Muscle of back (tissue), 11 donors: Measurements from ENCODE around the gene ZNF106. TPM values are rescaled to one million over a fixed set of nuclear protein-coding genes. Genes with fewer than 3 reads are reported as not detected.

Experiments used
- DNase-seq, 3 donors: peaks; one replicate each; pipeline versions ENCODE4 v3.0.0 to v3.0.0-alpha.2; 2013
- polyA plus RNA-seq, 10 donors: library from polyadenylated mRNA; unstranded; fragments of 120-200 nt; gene quantifications; one replicate each; pipeline ENCODE4 v1.2.1, GENCODE V29; 2013; ENCODE audit not compliant: insufficient read length in 10 of 10

ZNF106 gene
- polyA plus RNA-seq, 10 donors: 178 to 329 (median 227) TPM

GRCh38 chr15:42373274-42373673 lies 117.7 kb downstream of the ZNF106 start:
- peak in 1 of 3 donors; percentile 37 for DNase-seq

DNA sequence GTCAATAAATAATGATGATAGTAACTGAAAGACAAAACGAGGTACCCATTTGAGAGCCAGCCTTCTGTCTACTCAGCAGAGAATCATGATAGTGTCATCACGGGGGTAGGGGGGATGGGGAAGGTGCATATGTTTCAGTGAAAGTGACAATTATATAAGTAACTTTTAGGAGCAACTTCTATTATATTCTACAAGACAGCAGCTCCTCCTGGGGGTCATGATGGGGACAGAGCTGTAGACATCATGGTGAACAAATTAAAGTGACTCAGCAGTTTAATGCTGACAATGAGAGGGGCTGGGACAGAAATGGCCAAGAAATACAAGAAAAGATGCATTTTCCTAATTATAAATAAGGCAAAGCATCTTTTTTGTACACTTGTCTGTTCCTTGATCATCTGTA lies 119.8 kb downstream of the ZNF106 start:
- DNase-seq: no peak

DNA sequence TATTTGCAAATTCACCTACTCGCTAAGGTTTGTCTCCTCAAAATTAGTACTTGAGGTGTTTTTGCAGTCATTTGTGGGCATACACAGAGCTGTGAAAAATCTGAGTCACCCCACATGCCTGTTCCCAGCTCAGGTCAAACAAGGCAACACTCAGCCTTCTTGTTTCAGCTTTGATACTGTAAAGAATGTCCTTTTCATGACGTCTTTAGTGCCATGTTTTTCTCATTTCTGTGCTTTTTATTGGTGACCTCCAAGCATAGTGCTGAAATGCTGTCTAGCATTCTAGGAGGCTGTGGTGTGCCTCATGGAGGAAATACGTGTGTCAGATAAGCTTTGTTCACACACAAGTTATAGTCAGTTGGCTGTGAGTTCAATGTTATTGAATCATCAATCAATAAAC lies 122.8 kb downstream of the ZNF106 start:
- no peak for DNase-seq

DNA sequence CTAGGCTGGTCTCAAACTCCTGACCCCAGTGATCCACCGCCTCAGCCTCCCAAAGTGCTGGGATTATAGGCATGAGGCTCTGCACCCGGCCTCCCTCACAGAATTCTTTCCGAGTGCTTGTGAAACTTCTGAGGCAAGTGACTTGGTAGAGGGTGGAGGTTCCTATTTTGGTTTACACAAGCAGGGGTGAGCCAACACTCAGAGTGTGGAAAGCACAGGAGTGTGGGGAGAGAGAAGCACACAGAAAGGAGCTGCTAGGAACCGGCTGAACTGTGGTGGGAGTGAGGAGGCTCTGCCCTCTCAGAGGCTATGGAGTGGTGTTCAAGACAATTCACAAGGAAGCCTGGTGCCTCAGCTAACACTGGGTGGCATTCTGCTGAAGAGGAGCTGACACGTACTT lies 123.9 kb downstream of the ZNF106 start:
- DNase-seq: no peak

DNA sequence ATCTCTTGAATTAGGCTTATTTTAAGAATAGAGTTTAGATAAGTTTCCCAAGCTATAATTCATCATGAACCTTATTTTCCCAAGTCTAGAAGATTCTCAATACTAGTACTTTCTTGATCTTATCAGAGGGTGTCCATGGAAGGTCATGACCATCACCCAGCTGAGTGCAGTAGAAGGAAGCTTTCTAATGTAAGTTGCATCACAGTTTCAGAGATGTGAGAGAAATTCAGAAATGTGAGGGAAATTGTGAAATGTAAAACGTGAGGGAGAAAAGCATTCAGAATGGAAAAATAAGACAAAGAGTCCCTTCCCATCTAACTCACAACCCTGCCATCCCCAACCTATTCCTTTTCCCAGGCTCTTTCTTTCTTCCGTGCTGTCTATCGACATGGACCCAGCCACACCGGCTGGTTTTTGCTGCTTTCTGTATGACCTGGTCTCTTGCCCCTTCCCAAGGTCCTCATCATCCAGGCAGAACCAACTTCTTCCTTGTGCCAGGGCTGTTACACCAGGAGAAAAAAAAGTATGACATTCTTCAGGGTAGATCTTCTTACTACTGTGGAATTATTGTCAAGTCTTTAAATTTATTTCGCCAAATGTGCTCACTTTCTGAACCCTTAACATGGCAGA lies 124.9 kb downstream of the ZNF106 start:
- no peak for DNase-seq

- peak in 1 of 3 donors; percentile 13 for DNase-seq
Observed at GRCh38 chr15:42364529-42364928, 126.4 kb downstream of the ZNF106 start.

GRCh38 chr15:42363942-42364341 lies 127.0 kb downstream of the ZNF106 start:
- no peak for DNase-seq

- DNase-seq: no peak
Observed at GRCh38 chr15:42363487-42363886, 127.5 kb downstream of the ZNF106 start.

Other genes starting within 250 kb of the ZNF106 start
- 10 to 100 TPM; 12.6 to 19.9 (median 14.4) TPM for gene GANC, start 217.9 kb downstream of the ZNF106 start, polyA plus RNA-seq
- gene TMEM87A, start 217.7 kb downstream of the ZNF106 start, polyA plus RNA-seq: 10 to 100 TPM; 29.6 to 44.7 (median 40.2) TPM
- gene CAPN3, start 131.6 kb downstream of the ZNF106 start, polyA plus RNA-seq: 100 to 1,000 TPM; 151 to 483 (median 332) TPM
- gene SNAP23, start 4.5 kb upstream of the ZNF106 start, polyA plus RNA-seq: 10 to 100 TPM; 51.5 to 68.4 (median 58.8) TPM
- gene LRRC57, start 57.7 kb upstream of the ZNF106 start, polyA plus RNA-seq: 10 to 100 TPM; 14.2 to 19.5 (median 16.5) TPM
- 10 to 100 TPM; 15.6 to 22.2 (median 18.3) TPM for gene HAUS2, start 57.7 kb upstream of the ZNF106 start, polyA plus RNA-seq
- gene STARD9, start 84.5 kb upstream of the ZNF106 start, polyA plus RNA-seq: 10 to 100 TPM; 11.6 to 27.8 (median 15.4) TPM
- gene CDAN1, start 246.0 kb upstream of the ZNF106 start, polyA plus RNA-seq: 10 to 100 TPM; 10.6 to 17.8 (median 14.4) TPM